ENCODE data around the gene KSR2.

The KSR2 gene

GRCh38 chr12:117968151-117968789 is 520 bp downstream of the KSR2 start:
- intact Hi-C loops (cut with DNase I; ENCODE audit: low total_unique reads), result no loop called here
- H3K27me3 ChIP-seq, result peaks cover 0 to 41% of the 10 kb centered on the region in 2 donors
- peaks cover 0 to 15% (median 14%) of the 10 kb centered on the region in 3 donors for H3K9me3 ChIP-seq
- TF ChIP-seq CTCF (IDR thresholded peaks at IDR 0.05), result no peak
- H3K36me3 ChIP-seq, result no peaks in the 10 kb centered on the region
- peaks cover 0 to 11% (median 6%) of the 10 kb centered on the region in 4 donors for H3K4me1 ChIP-seq
- H3K27ac ChIP-seq, result no peak overlapping the region
- DNase-seq, result no peak
- H3K4me3 ChIP-seq, result no peak overlapping the region

- peaks cover 0 to 41% of the 10 kb centered on the region in 2 donors for H3K27me3 ChIP-seq
- intact Hi-C loops (cut with DNase I; ENCODE audit: low total_unique reads), result no loop called here
- DNase-seq, result no peak
These were observed 1.3 kb downstream of the KSR2 start for GRCh38 chr12:117967512-117967911.

GRCh38 chr12:117967043-117967442 is 1.7 kb downstream of the KSR2 start:
- Histone ChIP-seq H3K27ac (no peak overlapping the region), H3K4me3 (no peak overlapping the region), H3K4me1 (peaks cover 0 to 11% (median 6%) of the 10 kb centered on the region in 4 donors), H3K36me3 (no peaks in the 10 kb centered on the region), H3K9me3 (peaks cover 0 to 15% (median 8%) of the 10 kb centered on the region in 3 donors), H3K27me3 (peaks cover 0 to 41% of the 10 kb centered on the region in 2 donors)
- intact Hi-C loops (cut with DNase I; ENCODE audit: low total_unique reads), result no loop called here
- DNase-seq, result no peak
- no peak for TF ChIP-seq CTCF (IDR thresholded peaks at IDR 0.05)

More at GRCh38 chr12:117967512-117967911, 1.3 kb downstream of the KSR2 start:
- H3K4me1 ChIP-seq, result peaks cover 0 to 11% (median 6%) of the 10 kb centered on the region in 4 donors
- no peaks in the 10 kb centered on the region for H3K36me3 ChIP-seq
- TF ChIP-seq CTCF (IDR thresholded peaks at IDR 0.05), result no peak
- H3K4me3 ChIP-seq, result no peak overlapping the region
- H3K27ac ChIP-seq, result no peak overlapping the region
- peaks cover 0 to 15% (median 12%) of the 10 kb centered on the region in 3 donors for H3K9me3 ChIP-seq

GRCh38 chr12:117966511-117966910 is 2.3 kb downstream of the KSR2 start:
- no peak for TF ChIP-seq CTCF (IDR thresholded peaks at IDR 0.05)
- Histone ChIP-seq H3K27ac (no peak overlapping the region), H3K4me3 (no peak overlapping the region), H3K4me1 (peaks cover 0 to 11% (median 6%) of the 10 kb centered on the region in 4 donors), H3K36me3 (no peaks in the 10 kb centered on the region), H3K9me3 (peaks cover 0 to 11% (median 3%) of the 10 kb centered on the region in 3 donors), H3K27me3 (peaks cover 0 to 41% of the 10 kb centered on the region in 2 donors)
- DNase-seq, result no peak
- intact Hi-C loops (cut with DNase I; ENCODE audit: low total_unique reads), result no loop called here

GRCh38 chr12:117963836-117964235 is 5.0 kb downstream of the KSR2 start:
- intact Hi-C loops (cut with DNase I; ENCODE audit: low total_unique reads), result no loop called here
- H3K27ac ChIP-seq, result no peak overlapping the region
- peaks cover 0 to 5% (median 3%) of the 10 kb centered on the region in 4 donors for H3K4me1 ChIP-seq

More at GRCh38 chr12:117963836-117964235, 5.0 kb downstream of the KSR2 start:
- Histone ChIP-seq H3K27me3 (peaks cover 0 to 31% of the 10 kb centered on the region in 2 donors), H3K9me3 (no peaks in the 10 kb centered on the region), H3K36me3 (no peaks in the 10 kb centered on the region), H3K4me3 (no peak overlapping the region)
- DNase-seq, result no peak
- no peak for TF ChIP-seq CTCF (IDR thresholded peaks at IDR 0.05)
